Measurements from ENCODE around the gene ALOXE3.

ALOXE3 gene

DNA sequence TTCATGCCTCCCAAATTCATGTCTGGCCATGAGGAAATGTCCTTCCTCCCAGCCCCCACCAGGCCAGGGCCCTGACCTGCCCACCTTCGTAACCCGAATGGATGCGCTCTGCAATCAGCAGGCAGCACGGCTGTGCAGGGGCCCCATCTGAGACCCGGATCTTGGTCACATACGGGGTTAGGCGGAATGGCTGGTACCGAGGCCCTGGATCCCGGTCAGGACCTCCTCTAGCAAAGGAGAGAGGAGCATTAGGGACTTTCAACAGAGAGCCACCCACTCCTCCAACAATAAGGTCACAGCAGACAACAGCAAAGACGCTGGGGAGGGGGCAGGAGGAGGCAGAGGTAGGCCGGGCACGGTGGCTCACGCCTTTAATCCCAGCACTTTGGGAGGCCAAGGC, 30.2 kb upstream of the ALOXE3 start:
- no peaks in the 10 kb centered on the region for H3K9me3 ChIP-seq (replicated peaks; ENCODE audit: insufficient read depth, low read length)
- peaks cover 14% of the 10 kb centered on the region for H3K4me1 ChIP-seq (ENCODE audit: low read length)
- H3K9me2 ChIP-seq (replicated peaks; ENCODE audit: insufficient read depth, low read length): no peaks in the 10 kb centered on the region
- H3K79me2 ChIP-seq (ENCODE audit: low read length): peaks cover 26% of the 10 kb centered on the region
- no peak overlapping the region for H3K27ac ChIP-seq (ENCODE audit: low read length)
- TF ChIP-seq CTCF (IDR thresholded peaks at IDR 0.05; ENCODE audit: low read length): no peak
- no peak for TF ChIP-seq EZH2phosphoT487 (IDR thresholded peaks at IDR 0.05; ENCODE audit: low read length)
- TF ChIP-seq EZH2 (optimal IDR thresholded peaks at IDR 0.05; ENCODE audit: low read depth, low read length): no peak
- no peak overlapping the region for H3K9ac ChIP-seq (ENCODE audit: low read length)
- H3K4me2 ChIP-seq (ENCODE audit: low read depth, low read length): no peak overlapping the region
- H3K36me3 ChIP-seq (replicated peaks; ENCODE audit: insufficient read depth, low read length): no peaks in the 10 kb centered on the region; the same call in 1 of the 2 replicates
- no peaks in the 10 kb centered on the region for H4K20me1 ChIP-seq (ENCODE audit: insufficient read depth, low read length)
- no peak overlapping the region for H2AFZ ChIP-seq (ENCODE audit: low read length)
- no peak overlapping the region for H3K4me3 ChIP-seq (ENCODE audit: low read length)
- H3F3A ChIP-seq (ENCODE audit: insufficient read depth, low read length): peaks cover 8% of the 10 kb centered on the region
- no peaks in the 10 kb centered on the region for H3K27me3 ChIP-seq (replicated peaks; ENCODE audit: insufficient read depth, low read length)
- DNase-seq: no peak

- no peaks in the 10 kb centered on the region for H3K9me3 ChIP-seq (replicated peaks; ENCODE audit: insufficient read depth, low read length)
- H2AFZ ChIP-seq (ENCODE audit: low read length): no peak overlapping the region
- H3K4me3 ChIP-seq (ENCODE audit: low read length): no peak overlapping the region
- TF ChIP-seq CTCF (IDR thresholded peaks at IDR 0.05; ENCODE audit: low read length): no peak
- TF ChIP-seq EZH2phosphoT487 (IDR thresholded peaks at IDR 0.05; ENCODE audit: low read length): no peak
- no peak for TF ChIP-seq EZH2 (optimal IDR thresholded peaks at IDR 0.05; ENCODE audit: low read depth, low read length)
- H3K9me2 ChIP-seq (replicated peaks; ENCODE audit: insufficient read depth, low read length): no peaks in the 10 kb centered on the region
- H3K27me3 ChIP-seq (replicated peaks; ENCODE audit: insufficient read depth, low read length): no peaks in the 10 kb centered on the region
- no peak for DNase-seq
- H3K36me3 ChIP-seq (replicated peaks; ENCODE audit: insufficient read depth, low read length): no peaks in the 10 kb centered on the region; the same call in 1 of the 2 replicates
- no peaks in the 10 kb centered on the region for H4K20me1 ChIP-seq (ENCODE audit: insufficient read depth, low read length)
- peaks cover 8% of the 10 kb centered on the region for H3F3A ChIP-seq (ENCODE audit: insufficient read depth, low read length)
- H3K79me2 ChIP-seq (ENCODE audit: low read length): peaks cover 26% of the 10 kb centered on the region
- no peak overlapping the region for H3K4me2 ChIP-seq (ENCODE audit: low read depth, low read length)
- H3K27ac ChIP-seq (ENCODE audit: low read length): no peak overlapping the region
- no peak overlapping the region for H3K9ac ChIP-seq (ENCODE audit: low read length)
- peaks cover 13% of the 10 kb centered on the region for H3K4me1 ChIP-seq (ENCODE audit: low read length)
These were observed 29.6 kb upstream of the ALOXE3 start for GRCh38 chr17:8147805-8148404.

DNA sequence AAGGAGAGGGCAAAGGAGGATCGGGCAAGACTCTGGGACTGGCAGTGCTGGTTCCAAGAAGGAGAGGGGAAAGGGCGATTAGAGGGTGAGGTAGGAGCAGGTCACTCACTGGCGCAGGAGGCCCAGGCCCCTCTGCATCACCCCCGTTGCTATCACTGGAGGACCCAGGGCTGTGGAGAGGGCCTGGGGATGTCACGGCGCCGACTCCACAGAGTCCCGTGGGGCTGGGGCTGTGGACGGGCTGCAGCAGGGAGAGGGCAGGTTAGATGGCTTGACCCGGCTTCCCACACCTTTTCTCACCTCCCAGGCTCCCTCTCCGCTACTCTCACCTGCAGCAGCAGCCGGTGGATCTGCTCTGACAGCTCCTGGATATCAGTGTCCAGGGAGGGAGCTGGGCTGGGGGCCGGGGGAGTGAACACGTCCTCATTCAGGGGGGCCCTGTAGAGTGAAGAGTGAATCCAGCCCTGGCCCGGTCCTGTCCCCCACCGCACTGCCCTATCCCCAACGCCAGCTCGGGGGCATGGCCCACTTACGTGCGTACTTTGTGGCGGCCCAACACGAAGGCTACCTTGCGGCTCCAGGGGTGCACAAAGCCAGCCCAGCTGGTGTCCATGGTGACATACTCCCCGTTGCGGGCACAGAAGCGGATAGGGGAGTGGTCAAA, 29.0 kb upstream of the ALOXE3 start:
- H3K4me1 ChIP-seq (ENCODE audit: low read length): peaks cover 8% of the 10 kb centered on the region
- H3K79me2 ChIP-seq (ENCODE audit: low read length): peaks cover 26% of the 10 kb centered on the region
- H3K36me3 ChIP-seq (replicated peaks; ENCODE audit: insufficient read depth, low read length): no peaks in the 10 kb centered on the region; the same call in 1 of the 2 replicates

More for the DNA sequence above, 29.0 kb upstream of the ALOXE3 start:
- Histone ChIP-seq H3K4me2 (ENCODE audit: low read depth, low read length) (no peak overlapping the region), H3K4me3 (ENCODE audit: low read length) (no peak overlapping the region), H2AFZ (ENCODE audit: low read length) (no peak overlapping the region), H3F3A (ENCODE audit: insufficient read depth, low read length) (peaks cover 8% of the 10 kb centered on the region), H3K27me3 (replicated peaks; ENCODE audit: insufficient read depth, low read length) (no peaks in the 10 kb centered on the region), H3K9ac (ENCODE audit: low read length) (no peak overlapping the region), H3K27ac (ENCODE audit: low read length) (no peak overlapping the region), H3K9me2 (replicated peaks; ENCODE audit: insufficient read depth, low read length) (no peaks in the 10 kb centered on the region), H4K20me1 (ENCODE audit: insufficient read depth, low read length) (no peaks in the 10 kb centered on the region), H3K9me3 (replicated peaks; ENCODE audit: insufficient read depth, low read length) (no peaks in the 10 kb centered on the region)
- DNase-seq: no peak
- TF ChIP-seq EZH2 (optimal IDR thresholded peaks at IDR 0.05; ENCODE audit: low read depth, low read length) (no peak), CTCF (IDR thresholded peaks at IDR 0.05; ENCODE audit: low read length) (no peak), EZH2phosphoT487 (IDR thresholded peaks at IDR 0.05; ENCODE audit: low read length) (no peak)
